Bone marrow (tissue), 2 donors: ENCODE data around the gene PTK7.

Experiments
- DNase-seq, 2 donors: peaks; one replicate each; lab custom pipeline; 2025; lab: John Stamatoyannopoulos, UW

PTK7 gene

DNA sequence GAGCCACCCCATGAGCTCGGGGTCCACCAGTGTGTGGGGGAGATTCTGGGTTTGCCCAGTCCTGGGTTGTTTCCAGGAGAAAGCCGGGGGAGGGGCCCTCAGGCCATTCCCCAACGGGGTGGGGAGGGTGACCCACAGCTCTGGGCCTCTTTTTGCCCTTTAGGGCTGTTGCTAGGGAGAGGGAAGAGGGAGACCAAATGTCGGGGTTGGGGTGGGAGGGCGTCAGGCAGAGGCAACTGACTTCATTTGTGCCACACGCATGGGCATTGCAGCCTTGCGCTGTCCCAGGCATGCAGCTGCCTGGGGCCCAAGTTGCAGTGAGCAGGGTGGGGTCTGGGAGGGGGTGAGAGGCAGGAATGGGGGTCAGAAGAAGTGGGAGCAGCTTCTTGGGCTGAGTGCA, 103.9 kb downstream of the PTK7 start:
- DNase-seq: no peak

DNA sequence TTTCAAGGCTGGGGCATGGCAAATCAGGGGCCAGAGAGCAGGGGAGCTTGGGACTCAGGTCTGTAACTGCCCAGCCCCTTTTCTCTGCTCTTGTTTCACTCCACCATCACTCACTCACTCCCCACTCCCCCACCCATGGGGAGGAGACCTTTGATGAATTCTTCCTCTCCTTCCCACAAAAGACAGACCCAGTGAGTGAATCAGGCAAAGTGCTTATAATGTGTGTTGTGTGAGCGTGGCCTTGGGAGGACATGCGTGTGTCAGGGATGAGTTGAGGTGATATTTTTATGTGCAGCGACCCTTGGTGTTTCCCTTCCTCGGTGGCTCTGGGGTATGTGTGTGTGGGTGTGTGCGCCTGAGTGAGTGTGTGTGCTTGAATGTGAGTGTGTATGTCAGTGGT, 104.9 kb downstream of the PTK7 start:
- DNase-seq: no peak

DNA sequence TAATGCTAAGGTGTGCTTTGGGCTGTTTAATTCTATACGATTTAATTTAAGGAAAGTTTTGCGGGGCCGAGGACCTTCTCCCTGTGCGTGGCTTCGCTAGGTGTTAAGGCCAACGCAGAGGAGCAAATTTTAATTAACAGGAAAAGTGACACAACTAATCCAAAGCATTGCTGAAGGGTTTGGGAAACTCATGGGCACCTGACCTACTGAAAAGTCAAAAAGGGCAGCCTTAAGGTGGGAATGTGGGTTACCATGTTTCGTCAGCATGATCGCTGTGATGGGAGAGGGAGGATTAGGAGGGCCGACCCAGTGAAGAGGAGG, 105.5 kb downstream of the PTK7 start:
- DNase-seq: no peak

DNA sequence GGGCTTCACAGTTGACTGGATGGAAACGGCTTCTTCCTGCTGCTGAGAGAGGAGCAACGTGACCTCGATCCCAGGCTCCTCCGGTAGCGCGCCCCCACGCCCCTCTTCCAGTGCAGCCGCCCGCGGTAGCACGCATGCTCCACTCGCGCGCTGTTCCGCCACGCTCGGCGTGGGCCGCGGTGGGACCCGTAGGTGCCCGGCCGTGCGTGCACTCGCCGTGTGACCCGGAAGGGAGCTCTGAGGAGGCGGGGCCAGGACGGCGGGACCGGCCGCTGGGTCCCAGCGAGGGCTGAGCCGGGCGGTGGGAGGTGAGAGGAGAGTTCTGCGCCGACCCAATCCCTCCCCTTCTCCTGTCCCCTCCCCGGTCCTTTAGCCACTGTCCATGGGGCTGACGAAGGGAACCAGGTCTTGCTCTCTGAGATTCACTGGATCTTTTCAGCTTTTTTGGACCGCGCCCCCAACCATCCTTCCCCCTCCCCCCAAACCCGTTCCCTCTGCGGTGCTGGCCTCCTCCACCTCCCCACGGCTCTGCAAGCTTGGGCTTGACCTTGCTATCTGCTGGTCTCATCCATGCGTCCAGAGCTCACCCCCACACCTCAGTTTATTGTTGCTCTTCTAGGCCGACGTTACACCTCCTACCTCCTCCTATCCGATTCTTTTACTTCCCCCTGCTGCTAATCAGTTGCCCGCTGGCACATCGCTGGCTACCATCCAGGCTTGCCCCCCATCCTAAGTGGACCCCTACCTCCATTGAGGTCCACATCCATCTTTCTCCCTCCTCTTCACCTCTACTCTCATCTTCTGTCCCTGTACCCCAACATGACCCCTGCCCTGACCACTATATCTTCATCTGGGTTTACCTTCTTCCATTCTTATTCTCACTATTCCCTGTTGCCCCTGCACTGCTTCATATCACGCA, 106.1 kb downstream of the PTK7 start, which contains the start of gene CUL9:
Gene CUL9 (plus strand): TSS at position 255 of the 919 bp plus-strand sequence. CDS start 2,115 bp downstream, outside the sequence.
- peak; percentile 40 to 50 for DNase-seq

DNA sequence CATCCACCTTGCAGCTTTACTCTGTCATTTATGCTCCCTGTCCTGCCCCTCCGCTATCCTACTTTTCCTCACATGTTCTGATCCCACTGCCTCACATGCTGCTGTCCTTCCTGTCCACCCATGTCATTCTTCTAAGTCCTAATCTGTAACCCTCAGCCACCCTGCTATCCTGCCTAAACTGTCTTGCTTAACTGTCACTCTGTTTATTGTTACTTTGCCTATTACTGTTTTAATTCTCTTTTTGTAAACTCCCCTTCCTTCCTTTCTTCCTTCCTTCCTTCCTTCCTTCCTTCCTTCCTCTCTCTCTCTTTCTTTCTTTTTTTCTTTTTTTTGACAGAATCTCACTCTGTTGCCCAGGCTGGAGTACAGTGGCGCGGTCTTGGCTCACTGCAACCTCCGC, 107.3 kb downstream of the PTK7 start:
- no peak for DNase-seq

DNA sequence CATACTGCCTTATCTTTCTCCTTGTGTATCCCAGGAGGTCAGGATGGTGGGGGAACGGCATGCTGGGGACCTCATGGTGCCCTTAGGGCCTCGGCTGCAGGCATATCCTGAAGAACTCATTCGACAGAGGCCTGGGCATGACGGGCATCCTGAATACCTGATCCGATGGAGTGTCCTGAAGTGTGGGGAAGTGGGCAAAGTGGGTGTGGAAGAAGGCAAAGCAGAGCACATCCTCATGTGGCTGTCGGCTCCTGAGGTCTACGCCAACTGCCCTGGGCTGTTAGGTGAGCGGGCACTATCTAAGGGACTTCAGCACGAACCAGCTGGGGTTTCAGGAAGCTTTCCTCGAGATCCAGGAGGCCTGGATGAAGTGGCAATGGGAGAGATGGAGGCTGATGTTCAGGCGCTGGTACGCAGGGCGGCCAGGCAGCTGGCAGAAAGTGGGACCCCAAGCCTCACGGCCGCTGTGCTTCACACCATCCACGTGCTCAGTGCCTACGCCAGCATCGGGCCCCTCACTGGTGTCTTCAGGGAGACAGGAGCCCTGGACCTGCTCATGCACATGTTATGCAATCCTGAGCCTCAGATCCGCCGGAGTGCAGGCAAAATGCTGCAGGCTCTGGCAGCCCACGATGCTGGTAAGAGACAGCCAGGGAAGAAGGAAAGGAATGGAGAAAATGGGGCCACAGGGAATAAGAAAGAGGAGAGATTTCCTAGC, 108.3 kb downstream of the PTK7 start:
- DNase-seq: no peak

DNA sequence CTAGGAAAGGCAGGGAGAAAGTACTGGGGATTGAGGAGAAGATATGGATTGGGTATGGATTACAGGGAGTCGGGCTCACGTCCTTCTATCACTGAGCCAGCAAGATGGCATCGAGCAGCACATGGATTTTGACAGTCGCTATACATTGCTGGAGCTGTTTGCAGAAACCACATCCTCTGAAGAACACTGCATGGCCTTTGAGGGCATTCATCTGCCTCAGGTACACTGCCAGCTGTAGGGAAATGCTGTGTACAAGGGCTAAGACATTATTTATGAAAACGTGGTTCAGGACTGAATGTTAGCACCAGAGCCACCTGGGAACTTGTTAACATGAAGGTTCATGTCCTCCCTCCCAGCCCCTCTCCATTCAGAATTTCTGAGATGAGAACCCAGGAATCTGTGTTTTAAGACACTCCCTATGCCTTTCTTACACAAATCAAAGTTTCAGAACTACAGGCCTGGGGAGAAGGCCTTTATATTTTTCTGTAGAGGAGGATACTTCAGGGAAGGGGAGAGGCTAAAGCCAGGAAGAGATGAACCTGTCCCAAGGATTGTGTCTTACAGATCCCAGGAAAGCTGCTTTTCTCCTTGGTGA, 109.4 kb downstream of the PTK7 start:
- no peak for DNase-seq

DNA sequence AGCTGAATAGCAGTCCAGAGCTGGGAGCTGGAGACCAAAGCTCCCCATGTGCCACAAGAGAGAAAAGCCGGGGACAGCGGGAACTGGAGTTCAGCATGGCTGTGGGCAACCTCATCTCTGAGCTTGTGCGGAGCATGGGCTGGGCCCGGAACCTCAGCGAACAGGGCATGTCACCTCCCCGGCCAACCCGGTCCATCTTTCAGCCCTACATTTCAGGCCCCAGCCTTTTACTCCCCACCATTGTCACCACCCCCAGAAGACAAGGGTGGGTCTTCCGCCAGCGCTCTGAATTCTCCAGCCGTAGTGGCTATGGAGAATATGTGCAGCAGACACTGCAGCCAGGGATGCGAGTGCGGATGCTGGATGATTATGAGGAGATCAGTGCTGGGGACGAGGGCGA, 109.9 kb downstream of the PTK7 start:
- DNase-seq: no peak

DNA sequence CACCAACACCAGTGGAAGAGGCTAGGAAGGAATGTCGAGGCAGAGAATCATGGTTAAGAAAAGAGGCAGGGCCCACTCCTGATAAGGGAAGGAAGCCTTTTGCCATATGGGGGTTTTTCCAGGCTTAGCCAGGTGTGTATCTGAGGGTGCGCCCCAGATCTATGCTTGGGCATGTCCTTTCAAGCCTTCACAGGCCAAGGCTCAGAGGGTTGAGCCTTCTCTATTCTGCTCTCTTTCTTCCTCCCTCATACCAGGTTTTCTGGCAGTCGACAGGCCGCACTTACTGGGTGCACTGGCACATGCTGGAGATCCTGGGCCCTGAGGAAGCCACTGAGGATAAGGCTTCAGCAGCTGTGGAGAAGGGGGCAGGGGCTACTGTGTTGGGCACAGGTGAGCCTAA, 110.6 kb downstream of the PTK7 start:
- DNase-seq: no peak

DNA sequence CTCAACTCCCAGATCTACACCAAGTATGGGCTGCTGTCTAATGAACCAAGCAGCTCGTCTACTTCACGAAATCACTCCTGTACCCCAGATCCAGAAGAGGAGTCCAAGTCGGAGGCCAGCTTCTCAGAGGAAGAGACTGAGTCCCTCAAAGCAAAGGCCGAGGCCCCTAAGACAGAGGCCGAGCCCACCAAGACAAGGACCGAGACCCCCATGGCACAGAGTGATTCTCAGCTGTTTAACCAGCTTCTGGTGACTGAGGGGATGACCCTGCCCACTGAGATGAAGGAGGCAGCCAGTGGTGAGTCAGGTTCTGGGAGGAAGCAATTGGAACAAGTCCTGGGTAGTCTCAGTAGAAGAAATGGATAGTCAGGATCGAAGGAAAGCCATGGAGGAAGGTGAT, 111.7 kb downstream of the PTK7 start:
- DNase-seq: no peak

DNA sequence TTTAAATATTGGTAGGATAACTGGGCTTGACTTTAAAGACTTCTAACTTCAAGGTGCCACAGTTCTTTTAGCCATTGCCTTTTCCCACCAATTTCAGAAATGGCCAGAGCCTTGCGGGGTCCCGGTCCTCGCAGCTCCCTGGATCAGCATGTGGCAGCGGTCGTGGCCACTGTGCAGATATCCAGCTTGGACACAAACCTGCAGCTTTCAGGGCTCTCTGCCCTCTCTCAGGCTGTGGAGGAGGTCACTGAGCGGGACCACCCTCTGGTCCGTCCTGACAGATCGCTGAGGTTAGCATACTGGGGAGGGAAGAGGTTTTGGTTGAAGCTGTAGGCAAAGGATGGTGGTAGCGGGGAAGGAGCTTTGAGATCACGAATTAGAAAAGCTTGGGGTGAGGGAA, 112.3 kb downstream of the PTK7 start:
- DNase-seq: no peak

DNA sequence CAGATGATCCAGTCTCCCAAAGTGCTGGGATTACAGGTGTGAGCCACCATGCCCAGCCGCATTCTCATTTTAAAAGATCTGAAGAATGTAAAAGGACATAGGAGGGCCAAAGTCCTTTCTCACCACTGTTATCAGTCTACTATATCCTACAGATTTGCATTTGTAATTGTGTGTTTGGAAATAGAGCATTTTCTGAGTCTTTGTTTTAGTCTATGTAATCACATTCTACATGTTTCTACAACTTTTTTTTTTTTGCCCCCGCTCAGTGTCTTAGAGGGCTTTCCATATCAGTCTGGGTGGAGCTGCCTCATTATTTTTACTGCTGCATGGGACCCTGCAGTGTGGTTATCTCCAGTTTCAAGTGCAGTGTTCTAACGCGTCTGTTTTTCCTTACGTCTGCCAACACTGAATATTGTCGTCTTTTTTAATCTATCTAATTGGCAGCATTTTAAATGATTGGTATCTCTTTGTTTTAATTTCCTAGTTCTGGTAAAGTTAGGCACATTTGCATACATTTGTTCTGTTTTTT, 113.7 kb downstream of the PTK7 start:
- no peak for DNase-seq

DNA sequence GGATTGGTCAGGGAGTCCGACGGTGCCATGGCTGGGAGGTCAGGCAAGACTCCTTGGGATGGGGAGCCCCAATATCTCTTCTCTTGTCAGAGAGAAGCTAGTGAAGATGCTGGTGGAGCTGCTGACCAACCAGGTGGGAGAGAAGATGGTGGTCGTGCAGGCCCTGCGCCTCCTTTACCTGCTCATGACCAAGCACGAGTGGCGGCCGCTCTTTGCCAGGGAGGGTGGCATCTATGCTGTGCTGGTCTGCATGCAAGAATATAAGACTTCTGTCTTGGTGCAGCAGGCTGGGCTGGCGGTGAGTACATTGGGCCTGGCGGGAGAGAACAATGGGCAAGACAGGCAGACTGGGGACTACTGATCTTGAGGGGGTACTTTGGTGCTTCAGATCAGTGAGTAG, 116.8 kb downstream of the PTK7 start:
- DNase-seq: no peak

DNA sequence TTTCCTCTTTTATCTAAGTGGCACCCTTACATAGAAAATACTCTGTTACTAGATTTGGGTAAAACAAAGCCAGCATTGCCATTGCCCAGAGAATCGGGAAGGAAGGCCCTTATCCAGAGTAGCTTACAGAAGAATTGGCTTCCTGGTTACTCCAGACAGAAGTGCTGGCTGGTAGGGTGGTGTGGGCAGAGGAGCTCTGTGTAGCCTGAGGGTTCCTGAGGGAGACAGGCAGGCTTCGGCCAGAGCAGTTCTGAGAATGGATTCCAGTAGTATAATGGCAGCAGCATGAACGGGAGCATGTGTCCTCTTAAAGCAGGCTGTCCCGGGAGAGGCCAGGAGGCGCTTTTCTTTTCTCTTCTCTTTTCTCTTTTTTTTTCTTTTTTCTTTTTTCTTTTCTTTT, 117.8 kb downstream of the PTK7 start:
- no peak for DNase-seq

DNA sequence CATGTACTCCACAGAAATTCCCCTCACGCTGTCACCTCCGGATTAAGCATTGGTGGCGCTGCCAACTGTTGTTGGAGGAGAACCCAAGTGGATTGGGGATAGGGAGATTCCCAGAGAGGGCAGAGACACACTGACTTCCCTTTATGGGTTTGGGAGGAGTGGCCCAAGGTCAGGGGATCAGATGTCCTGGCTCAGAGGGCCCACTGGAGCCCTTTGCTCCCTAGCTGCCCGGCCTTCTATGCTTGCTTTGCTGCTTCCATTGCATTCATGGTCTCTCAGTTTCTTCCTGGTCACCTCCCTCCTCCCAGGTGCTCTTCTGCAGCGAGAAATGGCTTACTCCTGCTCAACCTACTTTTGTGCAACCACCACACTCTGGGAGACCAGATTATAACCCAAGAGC, 120.2 kb downstream of the PTK7 start:
- DNase-seq: no peak

DNA sequence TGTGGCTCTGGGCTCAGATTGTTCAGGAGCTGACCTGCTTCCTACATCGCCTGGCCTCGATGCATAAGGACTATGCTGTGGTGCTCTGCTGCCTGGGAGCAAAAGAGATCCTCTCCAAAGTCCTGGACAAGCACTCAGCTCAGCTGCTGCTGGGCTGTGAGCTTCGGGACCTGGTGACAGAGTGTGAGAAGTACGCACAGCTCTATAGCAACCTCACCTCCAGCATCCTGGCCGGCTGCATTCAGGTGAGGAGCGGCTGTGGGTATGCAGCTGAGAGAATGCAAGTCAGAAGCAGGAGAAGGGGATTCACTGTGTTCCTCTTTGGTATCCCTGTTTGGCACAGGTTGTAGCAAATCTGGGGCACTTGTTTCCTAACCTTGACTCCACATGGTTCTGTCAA, 123.8 kb downstream of the PTK7 start:
- no peak for DNase-seq

DNA sequence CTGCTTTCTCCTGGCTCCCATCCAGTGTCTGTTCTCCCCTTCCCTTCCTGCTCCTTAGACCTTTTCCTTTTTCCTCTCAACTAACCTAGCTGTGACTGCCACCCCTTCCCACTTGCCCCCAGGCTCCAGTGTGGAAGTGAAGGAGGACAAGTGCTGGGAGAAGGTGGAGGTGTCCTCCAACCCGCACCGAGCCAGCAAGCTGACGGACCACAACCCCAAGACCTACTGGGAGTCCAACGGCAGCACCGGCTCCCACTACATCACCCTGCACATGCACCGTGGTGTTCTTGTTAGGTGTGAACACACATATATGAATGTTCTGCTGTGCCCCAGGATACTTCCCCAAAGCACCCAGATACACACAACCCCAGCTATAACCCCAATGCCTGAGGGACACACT, 124.4 kb downstream of the PTK7 start:
- no peak for DNase-seq

DNA sequence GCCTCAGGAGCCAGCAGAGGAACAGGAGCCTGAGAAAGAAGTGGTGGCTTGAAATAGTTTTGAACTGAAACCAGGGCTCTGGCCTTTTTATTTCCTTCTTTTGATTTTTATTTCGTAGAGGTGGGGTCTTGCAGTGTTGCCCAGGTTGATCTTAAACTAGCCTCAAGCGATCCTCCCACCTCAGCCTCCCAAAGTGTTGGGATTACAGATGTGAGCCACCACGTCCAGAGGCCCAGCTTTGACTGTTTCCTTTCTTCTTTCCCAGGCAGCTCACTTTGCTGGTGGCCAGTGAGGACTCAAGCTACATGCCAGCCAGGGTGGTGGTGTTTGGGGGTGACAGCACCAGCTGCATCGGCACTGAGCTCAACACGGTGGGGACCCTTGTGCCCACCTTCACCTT, 126.3 kb downstream of the PTK7 start:
- DNase-seq: no peak

DNA sequence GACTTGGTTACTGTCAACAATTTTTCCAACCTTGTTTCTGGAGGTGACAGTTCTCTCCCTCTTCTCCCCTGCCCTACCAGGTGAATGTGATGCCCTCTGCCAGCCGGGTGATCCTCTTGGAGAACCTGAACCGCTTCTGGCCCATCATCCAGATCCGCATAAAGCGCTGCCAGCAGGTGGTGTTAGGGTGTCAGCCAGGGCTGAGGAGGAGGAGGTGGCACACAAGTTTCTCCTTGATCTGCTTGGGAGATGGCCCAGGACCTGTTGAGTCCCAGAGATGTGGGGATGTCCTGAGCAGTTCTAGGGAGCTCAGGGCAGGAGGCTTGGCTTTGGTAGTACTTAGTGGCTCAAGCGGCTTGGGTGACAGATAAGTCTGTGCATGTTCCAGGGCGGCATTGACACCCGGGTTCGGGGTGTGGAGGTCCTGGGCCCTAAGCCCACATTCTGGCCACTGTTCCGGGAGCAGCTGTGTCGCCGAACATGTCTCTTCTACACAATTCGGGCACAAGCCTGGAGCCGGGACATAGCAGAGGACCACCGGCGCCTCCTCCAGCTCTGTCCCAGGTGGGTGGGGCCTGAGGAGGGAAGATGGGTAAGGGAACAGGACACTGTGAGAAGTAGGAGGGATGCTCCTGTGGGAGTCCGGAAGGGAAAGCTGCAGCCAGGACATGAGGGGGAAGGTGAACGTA, 127.1 kb downstream of the PTK7 start:
- no peak for DNase-seq

DNA sequence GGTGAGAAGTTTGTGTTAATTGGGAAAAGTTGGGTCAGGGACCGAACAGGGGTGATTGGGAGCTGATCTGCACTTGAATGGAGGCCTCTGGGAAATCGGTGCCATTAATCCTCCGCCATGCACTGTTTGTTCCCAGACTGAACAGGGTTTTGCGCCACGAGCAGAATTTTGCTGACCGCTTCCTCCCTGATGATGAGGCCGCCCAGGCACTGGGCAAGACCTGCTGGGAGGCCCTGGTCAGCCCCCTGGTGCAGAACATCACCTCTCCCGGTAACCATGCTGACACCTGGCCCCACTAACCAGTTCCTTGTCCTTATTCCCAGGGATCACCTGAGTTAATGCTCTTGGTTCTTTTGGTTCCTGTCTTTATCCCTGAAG, 127.6 kb downstream of the PTK7 start:
- no peak for DNase-seq

DNA sequence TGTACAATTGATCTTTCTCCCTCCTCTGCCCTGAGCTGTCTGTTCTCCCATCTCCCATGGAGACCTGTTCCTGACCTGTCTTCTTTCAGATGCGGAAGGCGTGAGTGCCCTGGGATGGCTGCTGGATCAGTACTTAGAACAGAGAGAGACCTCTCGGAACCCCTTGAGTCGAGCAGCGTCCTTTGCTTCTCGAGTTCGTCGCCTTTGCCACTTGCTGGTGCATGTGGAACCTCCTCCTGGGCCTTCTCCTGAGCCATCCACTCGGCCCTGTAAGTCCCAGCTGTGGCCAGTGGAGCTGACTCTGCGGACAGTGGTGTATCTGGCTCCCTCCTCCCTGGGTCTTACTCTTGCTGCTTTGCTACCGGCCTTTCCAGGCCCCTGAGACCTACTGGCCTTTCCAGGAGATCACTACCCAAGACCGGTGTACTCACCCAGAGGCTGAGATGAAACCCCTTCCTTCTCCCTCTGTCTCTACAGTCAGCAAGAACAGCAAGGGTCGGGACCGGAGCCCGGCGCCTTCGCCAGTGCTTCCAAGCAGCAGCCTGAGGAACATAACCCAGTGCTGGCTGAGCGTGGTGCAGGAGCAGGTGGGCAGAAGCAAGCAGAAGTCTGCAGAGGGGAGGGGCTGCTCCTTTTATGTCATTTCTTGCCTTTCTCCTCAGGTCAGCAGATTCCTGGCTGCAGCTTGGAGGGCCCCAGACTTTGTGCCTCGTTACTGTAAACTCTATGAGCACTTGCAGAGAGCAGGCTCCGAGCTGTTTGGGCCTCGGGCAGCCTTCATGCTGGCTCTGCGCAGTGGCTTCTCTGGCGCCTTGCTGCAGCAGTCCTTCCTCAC, 128.4 kb downstream of the PTK7 start:
- DNase-seq: no peak
